HepG2 (cell line): ENCODE data around the gene CTAGE9. TPM values are rescaled to one million over a fixed set of nuclear protein-coding genes. Genes with fewer than 3 reads are reported as not detected.
"Not testable (repeated sequence)": the region's sequence is repeated elsewhere in the genome, so short reads cannot be mapped to it uniquely, and the experiment has no call there.

ENCODE experiments used
- ATAC-seq: fragments of 200-7000 bp; cut with Tn5 transposase; 3 replicates; pipeline ENCODE4 v1.9.1; 2020; ENCODE audit warnings: mild to moderate bottlenecking, moderate library complexity
- Bru-seq: library from RNA; stranded (reverse); fragments of 400-500 nt; gene quantifications from one replicate; lab custom pipeline; 2021; lab: Mats Ljungman, UMichigan
- BruChase-seq, 2 experiments: library from RNA; stranded (reverse); fragments of 400-500 nt; gene quantifications; one replicate each; lab custom pipeline; 2021; lab: Mats Ljungman, UMichigan
- BruUV-seq: library from RNA; stranded (reverse); fragments of 400-500 nt; replicated peaks from 2 replicates; lab custom pipeline; 2021; lab: Mats Ljungman, UMichigan
- CTCF ChIA-PET: fragments of 300-600 bp; formaldehyde crosslinking; extraction: SDS; loops from one replicate; lab custom pipeline; 2021; ENCODE audit warnings: low total read pairs, inconsistent platforms, low intra/inter-chr PET ratio; lab: Yijun Ruan, JAX
- POLR2A ChIA-PET: fragments of 350-600 bp; sonication (Branson Sonifier 250); formaldehyde crosslinking; loops from one replicate; lab custom pipeline; 2020; ENCODE audit warnings: antibody characterized with exemption, inconsistent platforms; lab: Yijun Ruan, JAX
- DNase-seq: peaks from one replicate; pipeline ENCODE4 v3.0.0-alpha.2; 2015; ENCODE audit warnings: low spot score
- FAIRE-seq: peaks from 3 replicates; lab custom pipeline; 2011; peaks lifted over from hg19 to GRCh38; lab: Jason Lieb, UNC
- H2AFZ ChIP-seq: one replicate; pipeline ENCODE4 v1.6.1; 2011; ENCODE audit warnings: low read length, inconsistent platforms
- H3K27ac ChIP-seq: fragments of 300-600 bp; 3 replicates; pipeline ENCODE4 v1.8.0; 2011; ENCODE audit warnings: mixed run types, mild to moderate bottlenecking, mixed read lengths, low read length, inconsistent platforms; ENCODE audit not compliant: insufficient read depth; ENCODE audit errors: extremely low read length
- H3K27me3 ChIP-seq, 2 experiments: fragments of 200-600 bp in 1 of 2; 2 replicates in 1 of 2; 3 replicates in 1 of 2; pipeline versions ENCODE4 v1.6.0 to v1.8.0; 2011; ENCODE audit warnings: low read length in 2 of 2, mild to moderate bottlenecking in 2 of 2, moderate library complexity in 2 of 2, inconsistent platforms in 1 of 2; ENCODE audit not compliant: insufficient read depth in 2 of 2, control insufficient read depth in 1 of 2
- H3K36me3 ChIP-seq, 2 experiments: fragments of 200-600 bp in 1 of 2; replicated peaks in 1 of 2; 2 replicates in 1 of 2; 3 replicates in 1 of 2; pipeline versions ENCODE4 v1.5.1 to v1.8.0; 2011; ENCODE audit warnings: low read length in 2 of 2, inconsistent platforms in 1 of 2; ENCODE audit not compliant: insufficient read depth in 2 of 2, control insufficient read depth in 1 of 2
- H3K4me1 ChIP-seq: 2 replicates; pipeline ENCODE4 v1.5.1; 2012; ENCODE audit warnings: low read length, inconsistent platforms; ENCODE audit not compliant: insufficient read depth
- H3K4me2 ChIP-seq: 2 replicates; pipeline ENCODE4 v1.6.0; 2011; ENCODE audit warnings: low read depth, low read length, inconsistent platforms
- H3K4me3 ChIP-seq, 3 experiments: fragments of 200-600 bp in 1 of 3; sonication (generic), shearing (Covaris generic) in 1 of 3; replicated peaks in 1 of 3; 2 replicates each; pipeline ENCODE4 v1.5.1; 2011 to 2016; ENCODE audit warnings: low read length in 3 of 3, inconsistent platforms in 2 of 3, low read depth in 2 of 3, mild to moderate bottlenecking in 2 of 3, control low read depth in 1 of 3, mixed read lengths in 1 of 3; ENCODE audit not compliant: insufficient read depth in 1 of 3
- H3K79me2 ChIP-seq: one replicate; pipeline ENCODE4 v1.6.1; 2011; ENCODE audit warnings: low read length, inconsistent platforms; ENCODE audit not compliant: insufficient read depth
- H3K9ac ChIP-seq: 2 replicates; pipeline ENCODE4 v1.6.0; 2011; ENCODE audit warnings: mild to moderate bottlenecking, low read depth, low read length, inconsistent platforms; ENCODE audit not compliant: insufficient read depth
- H3K9me3 ChIP-seq: 2 replicates; pipeline ENCODE4 v1.5.1; 2012; ENCODE audit warnings: mild to moderate bottlenecking, low read length
- H4K20me1 ChIP-seq: 2 replicates; pipeline ENCODE4 v1.6.0; 2011; ENCODE audit warnings: inconsistent platforms, mild to moderate bottlenecking, low read length, moderate library complexity; ENCODE audit not compliant: insufficient read depth
- WGBS: methylation state at CpG from one replicate; pipeline ENCODE4 v1.1.6; 2017; ENCODE audit warnings: low lambda C conversion rate; 5-methylcytosine and 5-hydroxymethylcytosine counted together
- in situ Hi-C: cut with HindIII; loops from 2 replicates; pipeline ENCODE4 v1.10.0; 2017; ENCODE audit warnings: low pct_unique_long_range_greater_than_20kb; ENCODE audit not compliant: extremely low pct_ligation_motif_present
- intact Hi-C: fragments of 100-400 bp; cut with micrococcal nuclease; formaldehyde crosslinking; loops from one replicate; pipeline ENCODE4 v1.10.0; 2022; ENCODE audit not compliant: unreplicated experiment
- long read RNA-seq, 2 experiments: library from RNA in 1 of 2; library from polyadenylated mRNA in 1 of 2; stranded (forward) in 1 of 2; unstranded in 1 of 2; transcript quantifications; one replicate each; pipeline ENCODE4 v2.0.0, GENCODE V29; 2019 to 2022
- polyA minus RNA-seq, 3 experiments: library from RNA; depleted of rRNA, polyadenylated mRNA; stranded (reverse); fragments of >200 nt; gene quantifications; 2 replicates each; pipeline ENCODE4 v1.2.3, GENCODE V29; 2011; ENCODE audit warnings: low replicate concordance in 1 of 3
- polyA plus RNA-seq, 8 experiments: library from polyadenylated mRNA; depleted of rRNA in 3 of 8; stranded (reverse) in 7 of 8; unstranded in 1 of 8; fragments of >200 nt; fragmentation: Illumina TruSeq in 4 of 8; extraction: Trizol in 4 of 8; gene quantifications; 2 replicates each; pipeline versions ENCODE4 v1.2.1 to v1.2.3, GENCODE V29; 2011 to 2016; ENCODE audit warnings: low read depth in 4 of 8, missing spikeins in 1 of 8, mixed read lengths in 1 of 8; ENCODE audit not compliant: insufficient read depth in 1 of 8
- total RNA-seq, 5 experiments: library from RNA; depleted of rRNA; stranded (reverse); fragments of >200 nt; fragmentation: Illumina TruSeq; extraction: Trizol; gene quantifications; 2 replicates each; pipeline ENCODE4 v1.2.3, GENCODE V29; 2016; ENCODE audit warnings: low read depth in 1 of 5

The CTAGE9 gene, protein sequence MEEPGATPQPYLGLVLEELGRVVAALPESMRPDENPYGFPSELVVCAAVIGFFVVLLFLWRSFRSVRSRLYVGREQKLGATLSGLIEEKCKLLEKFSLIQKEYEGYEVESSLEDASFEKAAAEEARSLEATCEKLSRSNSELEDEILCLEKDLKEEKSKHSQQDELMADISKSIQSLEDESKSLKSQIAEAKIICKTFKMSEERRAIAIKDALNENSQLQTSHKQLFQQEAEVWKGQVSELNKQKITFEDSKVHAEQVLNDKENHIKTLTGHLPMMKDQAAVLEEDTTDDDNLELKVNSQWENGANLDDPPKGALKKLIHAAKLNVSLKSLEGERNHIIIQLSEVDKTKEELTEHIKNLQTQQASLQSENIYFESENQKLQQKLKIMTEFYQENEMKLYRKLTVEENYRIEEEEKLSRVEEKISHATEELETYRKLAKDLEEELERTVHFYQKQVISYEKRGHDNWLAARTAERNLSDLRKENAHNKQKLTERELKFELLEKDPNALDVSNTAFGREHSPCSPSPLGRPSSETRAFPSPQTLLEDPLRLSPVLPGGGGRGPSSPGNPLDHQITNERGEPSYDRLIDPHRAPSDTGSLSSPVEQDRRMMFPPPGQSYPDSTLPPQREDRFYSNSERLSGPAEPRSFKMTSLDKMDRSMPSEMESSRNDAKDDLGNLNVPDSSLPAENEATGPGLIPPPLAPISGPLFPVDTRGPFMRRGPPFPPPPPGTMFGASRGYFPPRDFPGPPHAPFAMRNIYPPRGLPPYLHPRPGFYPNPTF
- not detected in 2 replicates for total RNA-seq (2016; rRNA removed; fragmentation: Illumina TruSeq; extraction: Trizol)
- not detected in 2 replicates for total RNA-seq (2016; cell fraction: cytosol; rRNA removed; fragmentation: Illumina TruSeq; extraction: Trizol; ENCODE audit: low read depth)
- not detected in 2 replicates for total RNA-seq (2016; cell fraction: insoluble cytoplasmic fraction; rRNA removed; fragmentation: Illumina TruSeq; extraction: Trizol)
- total RNA-seq (2016; cell fraction: membrane; rRNA removed; fragmentation: Illumina TruSeq; extraction: Trizol), result not detected in 2 replicates
- total RNA-seq (2016; cell fraction: nucleus; rRNA removed; fragmentation: Illumina TruSeq; extraction: Trizol), result not detected in 2 replicates
- polyA plus RNA-seq (2011; rRNA removed), result not detected in 2 replicates
- polyA plus RNA-seq (2011; cell fraction: cytosol; rRNA removed), result not detected in 2 replicates
- not detected in 2 replicates for polyA plus RNA-seq (2011; cell fraction: nucleus; rRNA removed)
- polyA plus RNA-seq (2012), result 0.12 and 0.30 TPM in 2 replicates
- not detected in 2 replicates for polyA plus RNA-seq (2016; cell fraction: cytosol; fragmentation: Illumina TruSeq; extraction: Trizol; ENCODE audit: low read depth)
- polyA plus RNA-seq (2016; cell fraction: insoluble cytoplasmic fraction; fragmentation: Illumina TruSeq; extraction: Trizol; ENCODE audit: low read depth), result not detected in 2 replicates
- polyA plus RNA-seq (2016; cell fraction: membrane; fragmentation: Illumina TruSeq; extraction: Trizol; ENCODE audit: low read depth), result not detected in 2 replicates
- polyA plus RNA-seq (2016; cell fraction: nucleus; fragmentation: Illumina TruSeq; extraction: Trizol; ENCODE audit: insufficient read depth, low read depth), result not detected in 2 replicates
- not detected in 2 replicates for polyA minus RNA-seq (2011; rRNA and poly(A)+ RNA removed; ENCODE audit: low replicate concordance)
- not detected in 2 replicates for polyA minus RNA-seq (2011; cell fraction: cytosol; rRNA and poly(A)+ RNA removed)
- not detected in 2 replicates for polyA minus RNA-seq (2011; cell fraction: nucleus; rRNA and poly(A)+ RNA removed)
- not detected for Bru-seq, nascent RNA
- BruChase-seq, experiment 1, labeled RNA remaining after a 6-hour chase, result not detected
- not detected for BruChase-seq, experiment 2, labeled RNA remaining after a 2-hour chase
- long read RNA-seq, experiment 1, result 0 reads
- long read RNA-seq, experiment 2, result 0 reads

DNA sequence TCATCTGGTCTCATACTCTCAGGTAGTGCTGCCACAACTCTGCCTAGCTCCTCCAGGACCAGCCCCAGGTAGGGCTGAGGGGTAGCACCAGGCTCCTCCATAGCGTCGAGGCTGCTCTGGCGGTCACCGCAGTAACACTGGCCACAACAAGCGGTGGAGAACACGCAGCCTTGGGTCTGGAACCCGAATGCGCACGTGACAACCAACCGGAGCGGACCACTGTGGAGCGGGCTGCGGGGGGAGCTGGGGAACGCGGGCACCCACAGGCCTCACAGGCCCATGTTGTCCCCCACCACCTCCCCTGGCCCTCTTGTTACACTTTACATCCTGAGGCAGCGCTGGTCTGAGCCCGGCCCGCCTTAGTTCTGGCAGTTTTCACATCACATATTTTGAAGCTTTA lies at the start of gene CTAGE9:
Gene CTAGE9 (minus strand): TSS at position 101 of the 400 bp plus-strand sequence. CDS start 0 bp downstream, at position 101.
- intact Hi-C loops, result not testable (repeated sequence)

More for the DNA sequence above, at the start of gene CTAGE9:
- H3K27ac ChIP-seq, H3K4me3 ChIP-seq, DNase-seq, BruUV-seq, POLR2A ChIA-PET, FAIRE-seq, H3K9me3 ChIP-seq, H3K79me2 ChIP-seq, H3K4me2 ChIP-seq, ATAC-seq, H4K20me1 ChIP-seq, H3K36me3 ChIP-seq, H3K27me3 ChIP-seq, in situ Hi-C loops, H2AFZ ChIP-seq, H3K9ac ChIP-seq, CTCF ChIA-PET, H3K4me1 ChIP-seq: not testable (repeated sequence)
- 86% methylated on average over 4 of the region's 18 CpGs for WGBS
